H1 (cell line): Measurements from ENCODE around the gene MAOA. TPM values are rescaled to one million over a fixed set of nuclear protein-coding genes. Genes with fewer than 3 reads are reported as not detected.

Experiments used
- CTCF ChIA-PET: fragments of 300-600 bp; sonication (Branson Sonifier 250); formaldehyde crosslinking; loops from one replicate; lab custom pipeline; 2021; ENCODE audit not compliant: partially characterized antibody; lab: Charles Lee
- POLR2A ChIA-PET: fragments of 300-600 bp; sonication (Branson Sonifier 250); formaldehyde crosslinking; loops from one replicate; lab custom pipeline; 2021; ENCODE audit warnings: inconsistent platforms; ENCODE audit not compliant: partially characterized antibody; lab: Charles Lee
- DNase-seq, 2 experiments: peaks; one replicate each; pipeline versions ENCODE4 v3.0.0 to v3.0.0-alpha.2; 2010 to 2022; ENCODE audit warnings: low spot score in 2 of 2, low read depth in 1 of 2, mixed read lengths in 1 of 2
- FAIRE-seq: peaks from 2 replicates; lab custom pipeline; 2011; peaks lifted over from hg19 to GRCh38; lab: Jason Lieb, UNC
- H2AFZ ChIP-seq: 2 replicates; pipeline ENCODE4 v1.8.1; 2012; ENCODE audit warnings: low read length, inconsistent platforms
- H2AK5ac ChIP-seq: 2 replicates; pipeline ENCODE4 v1.6.1; 2013; ENCODE audit warnings: low read depth, low read length
- H2BK120ac ChIP-seq: replicated peaks from 2 replicates; pipeline ENCODE3; 2013; ENCODE audit warnings: low read depth, low read length, inconsistent platforms
- H2BK12ac ChIP-seq: 2 replicates; pipeline ENCODE4 v1.6.1; 2013; ENCODE audit warnings: low read depth, low read length
- H2BK15ac ChIP-seq: 2 replicates; pipeline ENCODE4 v1.6.1; 2013; ENCODE audit warnings: low read length
- H2BK20ac ChIP-seq: 2 replicates; pipeline ENCODE4 v1.6.1; 2013; ENCODE audit warnings: low read length
- H2BK5ac ChIP-seq: 2 replicates; pipeline ENCODE4 v1.6.1; 2013; ENCODE audit warnings: low read depth, low read length
- H3K14ac ChIP-seq: 2 replicates; pipeline ENCODE4 v1.6.1; 2013; ENCODE audit warnings: inconsistent platforms; ENCODE audit not compliant: insufficient read length
- H3K18ac ChIP-seq: 2 replicates; pipeline ENCODE4 v1.6.1; 2013; ENCODE audit warnings: low read length; ENCODE audit errors: extremely low read depth
- H3K23ac ChIP-seq: 2 replicates; pipeline ENCODE4 v1.6.1; 2013; ENCODE audit warnings: inconsistent platforms; ENCODE audit not compliant: insufficient read length
- H3K23me2 ChIP-seq: 2 replicates; pipeline ENCODE4 v1.6.1; 2013; ENCODE audit warnings: low read depth, low read length
- H3K27ac ChIP-seq: 2 replicates; pipeline ENCODE4 v1.6.1; 2011; ENCODE audit warnings: low read depth, low read length, inconsistent platforms
- H3K27me3 ChIP-seq, 4 experiments: replicated peaks in 1 of 4; 1 replicate in 1 of 4; 2 replicates in 3 of 4; pipeline versions ENCODE4 v1.6.1 to v1.8.1; 2011 to 2013; ENCODE audit warnings: low read length in 3 of 4, mild to moderate bottlenecking in 3 of 4, inconsistent platforms in 2 of 4, mixed read lengths in 2 of 4, moderate library complexity in 1 of 4; ENCODE audit not compliant: control insufficient read depth in 3 of 4, insufficient read depth in 3 of 4; ENCODE audit errors: extremely low read depth in 1 of 4
- H3K36me3 ChIP-seq, 4 experiments: 2 replicates each; pipeline versions ENCODE4 v1.6.1 to v1.8.1; 2011 to 2013; ENCODE audit warnings: mild to moderate bottlenecking in 4 of 4, low read length in 3 of 4, moderate library complexity in 2 of 4, control low read depth in 1 of 4, inconsistent platforms in 1 of 4; ENCODE audit not compliant: insufficient read depth in 4 of 4, control insufficient read depth in 2 of 4
- H3K4ac ChIP-seq: replicated peaks from 2 replicates; pipeline ENCODE3; 2013; ENCODE audit warnings: low read length, low read depth, mixed read lengths, inconsistent platforms; ENCODE audit not compliant: insufficient read length
- H3K4me1 ChIP-seq, 4 experiments: replicated peaks in 1 of 4; 1 replicate in 1 of 4; 2 replicates in 3 of 4; pipeline versions ENCODE4 v1.6.1 to v1.8.1; 2011 to 2013; ENCODE audit warnings: low read length in 3 of 4, inconsistent platforms in 2 of 4, mixed read lengths in 1 of 4; ENCODE audit not compliant: insufficient read depth in 4 of 4, control insufficient read depth in 3 of 4
- H3K4me2 ChIP-seq, 2 experiments: 2 replicates each; pipeline versions ENCODE4 v1.6.1 to v1.8.1; 2011 to 2013; ENCODE audit warnings: low read depth in 2 of 2, low read length in 2 of 2, control low read depth in 1 of 2, inconsistent platforms in 1 of 2, mild to moderate bottlenecking in 1 of 2; ENCODE audit not compliant: insufficient read depth in 1 of 2
- H3K4me3 ChIP-seq, 4 experiments: fragments of 200-600, 300-600 bp in 1 of 4; sonication (generic), shearing (Covaris generic), sonication (Bioruptor Twin) in 1 of 4; 2 replicates each; pipeline versions ENCODE4 v1.5.1 to v1.8.1; 2011 to 2016; ENCODE audit warnings: low read length in 4 of 4, low read depth in 3 of 4, control low read depth in 2 of 4, inconsistent platforms in 2 of 4, mild to moderate bottlenecking in 2 of 4, mixed read lengths in 1 of 4, moderate library complexity in 1 of 4; ENCODE audit not compliant: insufficient read depth in 2 of 4; ENCODE audit errors: extremely low read depth in 1 of 4
- H3K56ac ChIP-seq: replicated peaks from 2 replicates; pipeline ENCODE3; 2013; ENCODE audit warnings: low read depth, mild to moderate bottlenecking, mixed read lengths, low read length, inconsistent platforms; ENCODE audit not compliant: insufficient read length
- H3K79me1 ChIP-seq: 2 replicates; pipeline ENCODE4 v1.6.1; 2013; ENCODE audit warnings: low read depth, low read length, control low read depth
- H3K79me2 ChIP-seq, 2 experiments: 2 replicates each; pipeline versions ENCODE4 v1.6.1 to v1.8.1; 2012 to 2013; ENCODE audit warnings: low read length in 2 of 2, mild to moderate bottlenecking in 2 of 2, inconsistent platforms in 1 of 2; ENCODE audit not compliant: insufficient read depth in 2 of 2, control insufficient read depth in 1 of 2
- H3K9ac ChIP-seq, 4 experiments: replicated peaks in 1 of 4; 1 replicate in 1 of 4; 2 replicates in 3 of 4; pipeline versions ENCODE4 v1.6.1 to v1.8.1; 2011 to 2013; ENCODE audit warnings: low read depth in 3 of 4, low read length in 3 of 4, control low read depth in 2 of 4, mild to moderate bottlenecking in 2 of 4, moderate library complexity in 2 of 4, inconsistent platforms in 1 of 4; ENCODE audit errors: extremely low read depth in 1 of 4
- H3K9me3 ChIP-seq, 2 experiments: 2 replicates each; pipeline versions ENCODE4 v1.6.1 to v1.8.1; 2012 to 2013; ENCODE audit warnings: mild to moderate bottlenecking in 2 of 2, moderate library complexity in 2 of 2, control low read depth in 1 of 2, inconsistent platforms in 1 of 2, low read depth in 1 of 2, low read length in 1 of 2, mixed read lengths in 1 of 2; ENCODE audit not compliant: insufficient read depth in 2 of 2
- H4K20me1 ChIP-seq, 2 experiments: replicated peaks in 1 of 2; 2 replicates each; pipeline versions ENCODE3 to v1.8.1; 2011 to 2013; ENCODE audit warnings: inconsistent platforms in 2 of 2, low read length in 2 of 2, mild to moderate bottlenecking in 1 of 2; ENCODE audit not compliant: insufficient read depth in 2 of 2, control insufficient read depth in 1 of 2
- H4K5ac ChIP-seq: 2 replicates; pipeline ENCODE4 v1.6.1; 2013; ENCODE audit warnings: low read length, low read depth, mixed read lengths, inconsistent platforms; ENCODE audit not compliant: insufficient read length
- H4K8ac ChIP-seq: 2 replicates; pipeline ENCODE4 v1.8.0; 2013; ENCODE audit warnings: mild to moderate bottlenecking, moderate library complexity, low read length, inconsistent platforms; ENCODE audit not compliant: insufficient read depth; ENCODE audit errors: extremely low read depth
- H4K91ac ChIP-seq: replicated peaks from 2 replicates; pipeline ENCODE3; 2013; ENCODE audit warnings: low read length, mixed read lengths, inconsistent platforms; ENCODE audit not compliant: insufficient read length
- BCL11A ChIP-seq, 2 experiments: IDR thresholded peaks; one replicate each; pipeline ENCODE4 v1.6.1; 2011; ENCODE audit warnings: low read depth in 2 of 2, low read length in 2 of 2, mild to moderate bottlenecking in 2 of 2
- BRCA1 ChIP-seq: IDR thresholded peaks from 2 replicates; pipeline ENCODE4 v1.6.1; 2012; ENCODE audit warnings: low read depth, low read length, improper control_type of control experiment
- CBX8 ChIP-seq: fragments of 300-800, 300-1000 bp; sonication (generic); IDR thresholded peaks from 2 replicates; pipeline ENCODE4 v1.7.1; 2016; ENCODE audit warnings: low read depth, low read length, borderline replicate concordance
- CEBPB ChIP-seq: IDR thresholded peaks from 2 replicates; pipeline ENCODE4 v1.6.1; 2012; ENCODE audit warnings: low read depth, low read length
- EGR1 ChIP-seq: IDR thresholded peaks from 2 replicates; pipeline ENCODE4 v1.6.1; 2011; ENCODE audit warnings: low read depth, low read length, borderline replicate concordance
- GTF2F1 ChIP-seq: IDR thresholded peaks from 2 replicates; pipeline ENCODE4 v1.6.1; 2012; ENCODE audit warnings: low read depth, low read length, improper control_type of control experiment, borderline replicate concordance
- KDM5A ChIP-seq: fragments of 200-600 bp; IDR thresholded peaks from 2 replicates; pipeline ENCODE4 v1.7.1; 2012; ENCODE audit warnings: mild to moderate bottlenecking, low read length, inconsistent platforms, mixed read lengths
- RFX5 ChIP-seq: IDR thresholded peaks from 2 replicates; pipeline ENCODE4 v1.6.1; 2011; ENCODE audit warnings: low read depth, low read length, improper control_type of control experiment, borderline replicate concordance
- SAP30 ChIP-seq: fragments of 300-600 bp; sonication (generic); IDR thresholded peaks from 2 replicates; pipeline ENCODE4 v1.7.1; 2012; ENCODE audit warnings: low read length, moderate library complexity, mild to moderate bottlenecking, inconsistent platforms; ENCODE audit not compliant: insufficient read depth, insufficient replicate concordance
- SIX5 ChIP-seq: IDR thresholded peaks from 2 replicates; pipeline ENCODE4 v1.6.1; 2011; ENCODE audit warnings: mild to moderate bottlenecking, low read depth, low read length
- SP2 ChIP-seq: IDR thresholded peaks from 2 replicates; pipeline ENCODE4 v1.6.1; 2012; ENCODE audit warnings: mild to moderate bottlenecking, low read length, inconsistent platforms
- TBP ChIP-seq: IDR thresholded peaks from 2 replicates; pipeline ENCODE4 v1.6.1; 2011; ENCODE audit warnings: low read depth, low read length, improper control_type of control experiment
- WGBS, 2 experiments: shearing (Covaris generic) in 1 of 2; methylation state at CpG; one replicate each; pipeline versions ENCODE4 v1.1.6 to v1.1.7; 2013 to 2015; ENCODE audit warnings: low lambda C conversion rate in 2 of 2, mixed read lengths in 2 of 2, inconsistent platforms in 1 of 2, low coverage in 1 of 2, missing lambda C conversion rate in 1 of 2; ENCODE audit not compliant: insufficient replicate concordance in 2 of 2, insufficient coverage in 1 of 2, insufficient read length in 1 of 2; ENCODE audit errors: extremely low coverage in 1 of 2, missing lambda C conversion rate in 1 of 2; 5-methylcytosine and 5-hydroxymethylcytosine counted together
- polyA plus RNA-seq, 7 experiments: library from polyadenylated mRNA; depleted of rRNA in 3 of 7; stranded (reverse) in 5 of 7; unstranded in 2 of 7; fragments of >200 nt in 5 of 7; fragments of 200-250 nt in 2 of 7; gene quantifications; 1 replicate in 5 of 7; 2 replicates in 1 of 7; 4 replicates in 1 of 7; pipeline versions ENCODE4 v1.2.1 to v1.2.3, GENCODE V29; 2011 to 2013; ENCODE audit warnings: missing spikeins in 2 of 7, mixed read lengths in 2 of 7
- total RNA-seq: library from RNA; stranded (reverse); fragmentation: NEBNext Ultra II Directional; extraction: Animal tissue kit (Norgen Biotek cat#: 25700); gene quantifications from 2 replicates; pipeline ENCODE4 v1.2.1, GENCODE V29; 2021
- TF ChIP-seq, protein P1 (sequence below): IDR thresholded peaks from 2 replicates; pipeline ENCODE4 v1.6.1; 2012; ENCODE audit warnings: inconsistent platforms

The MAOA gene
- total and polyA plus RNA-seq, 2 of the 8 experiments (the other 6 are each of a cell fraction or from before 2014, with no cell fraction given) = 2.6 to 8.2 TPM

- Histone ChIP-seq H3K4me2 (no peak overlapping the region), H2BK120ac (no peak overlapping the region), H3K79me1 (no peaks in the 10 kb centered on the region), H3K27me3 (no peaks in the 10 kb centered on the region), H3K18ac (no peak overlapping the region), H4K5ac (no peak overlapping the region), H2AK5ac (no peak overlapping the region), H2BK15ac (no peak overlapping the region), H3K9me3 (no peaks in the 10 kb centered on the region), H2BK20ac (no peak overlapping the region), H3K27ac (no peak overlapping the region), H3K56ac (no peak overlapping the region), H3K4ac (no peak overlapping the region), H2BK5ac (no peak overlapping the region), H3K9ac (no peak overlapping the region), H4K8ac (no peak overlapping the region), H3K23ac (no peak overlapping the region), H2AFZ (no peak overlapping the region), H2BK12ac (no peak overlapping the region), H3K79me2 (no peaks in the 10 kb centered on the region), H3K23me2 (no peaks in the 10 kb centered on the region), H3K14ac (no peak overlapping the region), H3K4me3 (no peak overlapping the region), H4K91ac (no peak overlapping the region), H4K20me1 (no peaks in the 10 kb centered on the region)
- FAIRE-seq = no peak
- POLR2A ChIA-PET = no interaction called here
- 84% methylated on average over 3 of the region's 3 CpGs; no CpG with 5 or more reads in 1 of the 2 experiments for WGBS, 2 experiments
- CTCF ChIA-PET = interaction anchor here (1.2 kb wide), 1 partner anchor 8 kb away, joined by 3 read pairs; the partner anchor contains the start of gene MAOA
- no peak for DNase-seq
- TF ChIP-seq BCL11A (IDR thresholded peaks at IDR 0.05; ENCODE audit: low read depth in 2 of 2, low read length in 2 of 2) (no peak), TBP (no peak), BRCA1 (no peak), GTF2F1 (no peak), SIX5 (no peak), CEBPB (no peak), CBX8 (no peak), KDM5A (no peak), SAP30 (no peak), RFX5 (no peak), SP2 (no peak), EGR1 (no peak)
- TF ChIP-seq, protein P1, sequence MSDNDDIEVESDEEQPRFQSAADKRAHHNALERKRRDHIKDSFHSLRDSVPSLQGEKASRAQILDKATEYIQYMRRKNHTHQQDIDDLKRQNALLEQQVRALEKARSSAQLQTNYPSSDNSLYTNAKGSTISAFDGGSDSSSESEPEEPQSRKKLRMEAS = no peak
- TF ChIP-seq, all 59 proteins: peak for 0
- Histone ChIP-seq H3K36me3 (no peaks in the 10 kb centered on the region), H3K4me1 (no peaks in the 10 kb centered on the region)
Observed at GRCh38 chrX:43664258-43664657, 8.2 kb downstream of the MAOA start.
